ENCODE data around the gene KYNU. TPM values are rescaled to one million over a fixed set of nuclear protein-coding genes. Genes with fewer than 3 reads are reported as not detected.

KYNU gene
- polyA plus RNA-seq, 4 donors, result 5.6 to 8.7 (median 6.1) TPM

DNA sequence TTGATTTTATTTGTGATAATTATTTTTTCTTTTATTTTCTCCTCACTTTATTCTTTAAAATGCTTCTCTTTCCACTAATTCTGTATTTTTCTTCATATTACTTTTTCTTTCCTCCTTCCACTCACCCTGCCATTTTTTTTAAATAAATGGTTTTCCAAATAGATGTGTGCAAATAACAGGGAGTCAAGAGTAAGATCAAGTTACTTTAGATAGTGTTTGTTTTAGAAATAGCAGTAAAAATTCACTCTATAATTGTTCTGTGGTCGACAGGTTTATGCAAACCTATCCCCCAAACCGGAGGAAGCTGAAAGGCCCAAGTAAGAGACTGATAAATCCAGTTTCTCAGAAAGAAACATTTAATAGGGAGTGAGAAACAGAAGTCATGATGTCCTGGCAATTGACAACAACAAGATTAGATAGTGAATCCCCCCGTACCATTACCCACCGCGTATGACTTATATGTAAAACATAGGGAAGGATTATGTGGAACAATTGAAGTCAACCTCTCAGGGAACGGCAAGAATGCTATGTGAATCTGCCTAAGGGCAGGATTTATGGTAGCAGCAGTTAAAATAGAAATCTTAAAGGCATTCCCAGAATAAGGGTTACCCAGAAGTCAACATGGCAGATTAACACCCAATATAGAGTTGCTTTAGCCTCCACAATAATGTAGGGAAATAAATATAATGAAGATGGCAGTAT, 75.5 kb downstream of the KYNU start:
- DNase-seq (ENCODE audit: low read depth in 4 of 4, low spot score in 3 of 4), result no peak

DNA sequence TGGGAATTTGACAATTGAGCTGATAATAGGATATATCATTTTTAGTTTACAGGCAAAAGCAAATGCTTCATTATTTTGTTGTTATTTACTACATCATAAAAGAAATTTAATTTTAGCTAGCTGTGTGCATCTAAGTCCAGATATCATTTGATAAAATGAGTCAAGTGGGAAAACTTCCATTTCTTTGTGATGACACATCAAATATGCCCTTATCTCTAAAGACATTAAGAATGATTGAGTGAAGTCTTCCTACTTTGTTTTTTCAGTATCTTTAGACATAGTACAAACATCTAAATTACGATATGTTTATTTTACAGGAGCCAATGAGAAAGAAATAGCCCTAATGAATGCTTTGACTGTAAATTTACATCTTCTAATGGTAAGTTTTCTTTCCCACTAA, 77.0 kb downstream of the KYNU start:
- no peak for DNase-seq (ENCODE audit: low read depth in 4 of 4, low spot score in 3 of 4)

DNA sequence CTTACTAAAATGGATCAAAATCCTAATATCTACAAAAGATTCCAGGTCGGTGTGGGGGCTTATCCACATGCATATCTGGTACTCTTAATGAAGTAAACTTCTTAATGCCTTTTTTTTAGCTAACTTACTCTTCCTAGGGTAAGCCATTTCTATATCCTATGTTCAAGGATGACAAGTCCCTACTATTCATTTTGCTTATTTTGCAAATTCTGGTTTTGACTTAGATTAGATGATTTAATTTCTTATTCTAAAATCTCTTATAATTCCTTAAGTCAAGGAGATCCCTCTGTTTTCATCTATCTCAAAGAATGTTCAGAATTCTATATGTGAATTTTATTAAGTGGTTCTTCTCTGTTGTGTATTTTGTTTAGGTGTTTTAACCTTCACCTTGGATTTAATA, 79.7 kb downstream of the KYNU start:
- DNase-seq (ENCODE audit: low read depth in 4 of 4, low spot score in 3 of 4), result no peak

DNA sequence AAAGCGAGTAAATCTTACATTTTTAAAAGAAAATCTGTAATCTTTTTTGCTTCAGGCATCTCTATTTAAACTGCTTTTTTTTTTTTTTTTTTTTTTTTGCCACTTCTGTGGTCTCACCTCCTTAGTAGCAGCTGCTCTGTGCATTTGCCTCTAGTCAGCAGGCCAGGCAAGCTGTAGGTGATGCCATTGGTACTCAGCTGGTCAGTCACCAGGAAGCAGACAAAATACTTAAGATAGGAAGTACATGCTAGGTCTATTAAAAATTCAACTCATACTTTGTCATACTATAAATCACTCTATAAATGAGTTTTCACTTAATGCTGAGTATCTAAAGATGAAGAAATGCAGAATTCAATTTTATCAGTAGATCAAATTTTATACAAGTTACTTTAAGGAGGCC, 83.7 kb downstream of the KYNU start:
- no peak for DNase-seq (ENCODE audit: low read depth in 4 of 4, low spot score in 3 of 4)

DNA sequence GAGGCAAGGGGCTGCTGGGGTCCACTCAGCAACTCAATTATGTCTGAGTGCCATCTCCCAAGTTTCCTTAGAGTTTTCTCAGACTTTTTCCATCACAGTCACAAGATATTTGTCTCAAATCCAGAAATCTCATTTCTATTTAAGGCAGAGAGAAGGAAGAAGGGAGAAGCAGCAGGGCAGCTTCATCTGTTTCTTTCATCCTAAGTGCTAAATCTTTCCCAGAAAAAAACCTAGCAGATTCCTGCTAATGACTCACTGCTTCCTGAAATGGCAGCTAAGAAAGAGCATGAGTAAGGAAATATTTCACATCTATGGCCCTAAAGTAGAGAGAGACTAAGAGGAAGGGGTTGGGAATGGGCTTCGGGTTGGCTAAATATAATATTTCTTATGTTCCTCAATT, 88.0 kb downstream of the KYNU start:
- DNase-seq (ENCODE audit: low read depth in 4 of 4, low spot score in 3 of 4), result no peak

DNA sequence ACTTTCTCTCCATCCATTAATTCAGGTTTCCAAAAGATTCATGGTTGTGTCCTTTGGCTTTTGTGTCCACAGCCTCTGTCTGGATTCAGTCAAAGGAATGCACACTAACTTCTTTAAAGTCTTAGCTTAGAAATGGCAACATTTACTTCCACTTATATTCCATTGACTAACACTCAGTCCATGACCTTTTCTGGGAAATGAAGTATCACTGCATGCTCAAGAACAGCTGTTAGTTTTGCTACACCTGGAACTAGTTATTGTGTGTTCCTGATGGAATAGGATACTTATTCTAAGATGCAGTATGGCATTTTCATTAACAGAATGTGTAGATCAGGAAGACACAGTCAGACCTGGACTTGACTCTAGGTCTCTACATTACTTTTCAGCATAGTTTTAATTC, 88.8 kb downstream of the KYNU start:
- no peak for DNase-seq (ENCODE audit: low read depth in 4 of 4, low spot score in 3 of 4)

DNA sequence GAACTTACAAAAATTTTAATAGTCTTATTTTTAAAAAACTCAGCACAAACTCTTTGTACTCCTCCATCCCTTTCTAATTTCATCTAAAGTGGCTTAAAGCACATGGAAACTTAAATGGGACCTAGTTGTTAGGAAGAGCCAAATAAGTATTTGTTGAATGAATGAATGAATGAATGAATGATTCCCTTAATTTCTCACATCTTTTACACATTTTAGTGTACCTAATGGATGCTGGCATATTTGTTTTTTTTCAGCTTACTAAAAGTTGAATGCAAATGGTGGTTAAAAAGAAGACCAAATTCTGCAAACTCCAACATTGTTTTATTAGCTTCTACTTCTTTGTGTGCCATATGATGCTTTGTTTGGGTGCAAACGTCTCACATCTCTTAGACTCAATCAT, 89.6 kb downstream of the KYNU start:
- no peak for DNase-seq (ENCODE audit: low read depth in 4 of 4, low spot score in 3 of 4)

DNA sequence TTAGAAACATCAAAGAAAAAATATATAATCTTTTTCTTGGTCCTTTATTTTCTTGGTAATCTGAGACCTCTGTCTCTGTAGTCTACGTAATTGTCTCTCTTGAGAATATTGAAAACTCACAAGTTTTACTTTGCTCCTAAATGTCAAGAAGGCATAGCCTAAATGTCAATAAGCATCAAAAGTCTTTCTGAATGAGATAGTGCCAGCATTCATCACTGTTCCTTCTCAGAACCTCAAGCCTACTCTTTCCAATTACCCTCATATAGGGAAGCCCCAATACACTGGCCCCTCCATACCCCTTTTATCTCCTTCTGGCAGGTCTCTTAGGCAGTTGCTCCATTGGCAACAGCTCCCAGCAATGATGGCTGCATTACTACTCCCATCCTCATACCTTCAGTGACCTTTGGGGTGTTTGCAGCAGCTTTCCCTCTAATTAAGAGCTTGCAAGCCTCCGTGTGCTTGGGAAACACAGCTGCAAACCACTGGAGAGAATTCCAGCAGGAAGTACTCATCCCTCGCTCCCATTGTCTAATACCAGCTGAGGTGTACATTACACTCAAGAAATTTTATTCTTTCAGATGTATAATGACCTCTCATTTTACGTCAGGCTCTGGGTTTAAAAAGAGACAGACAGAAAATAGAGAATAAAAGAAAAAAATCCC, 95.8 kb downstream of the KYNU start:
- DNase-seq (ENCODE audit: low read depth in 4 of 4, low spot score in 3 of 4), result no peak

DNA sequence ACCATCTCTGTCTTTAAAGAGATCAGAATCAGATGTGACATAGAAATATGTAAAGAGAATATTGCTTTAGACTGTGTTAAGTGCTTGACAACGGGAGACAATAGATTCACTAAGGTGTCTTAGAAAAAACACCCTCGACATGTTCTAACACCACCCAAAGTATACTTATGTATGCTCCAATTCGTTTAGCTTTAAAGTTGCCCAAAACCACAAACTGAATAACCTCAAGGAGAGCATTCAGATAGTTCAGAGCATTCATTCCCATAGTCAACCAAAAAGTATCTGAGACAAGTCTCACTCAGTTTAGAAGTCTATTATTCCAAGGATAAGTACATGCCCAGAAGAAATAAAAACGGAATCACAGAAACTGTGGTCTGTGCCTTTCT, 96.4 kb downstream of the KYNU start:
- DNase-seq (ENCODE audit: low read depth in 4 of 4, low spot score in 3 of 4), result no peak

DNA sequence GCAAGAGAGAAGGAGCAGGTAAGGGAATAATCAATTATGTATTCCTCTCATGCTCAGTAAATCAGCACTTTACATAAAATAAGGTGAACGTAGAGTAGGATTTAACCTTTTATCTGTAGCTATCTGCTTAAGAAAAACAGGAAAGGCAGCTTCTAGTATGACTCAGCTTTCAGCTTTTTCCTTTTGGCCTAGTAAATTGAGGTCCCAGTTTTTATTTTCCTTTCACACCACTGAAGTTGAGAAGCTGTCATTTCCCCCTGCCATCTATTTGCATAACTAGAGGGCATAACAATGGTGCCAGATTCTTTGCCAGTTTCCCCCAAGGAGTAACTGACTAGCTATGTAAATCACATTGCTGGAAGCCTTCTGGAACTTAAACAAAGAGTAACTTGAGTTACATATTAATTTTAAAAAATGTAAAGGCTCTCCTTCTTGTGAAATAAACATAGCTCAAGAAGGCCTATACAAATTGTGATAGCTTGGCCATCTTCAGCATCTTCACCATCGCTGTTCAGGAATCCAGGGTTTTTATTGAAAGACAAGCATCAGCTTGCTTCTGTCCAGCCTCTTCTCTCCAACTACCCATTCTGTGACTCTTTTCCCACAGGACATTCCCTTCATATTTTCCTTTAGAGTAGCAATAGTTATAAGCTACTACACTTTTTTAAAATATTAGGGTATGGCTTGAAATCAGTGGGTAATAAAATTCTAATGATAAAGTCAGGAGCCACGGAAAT, 97.0 kb downstream of the KYNU start:
- no peak for DNase-seq (ENCODE audit: low read depth in 4 of 4, low spot score in 3 of 4)

DNA sequence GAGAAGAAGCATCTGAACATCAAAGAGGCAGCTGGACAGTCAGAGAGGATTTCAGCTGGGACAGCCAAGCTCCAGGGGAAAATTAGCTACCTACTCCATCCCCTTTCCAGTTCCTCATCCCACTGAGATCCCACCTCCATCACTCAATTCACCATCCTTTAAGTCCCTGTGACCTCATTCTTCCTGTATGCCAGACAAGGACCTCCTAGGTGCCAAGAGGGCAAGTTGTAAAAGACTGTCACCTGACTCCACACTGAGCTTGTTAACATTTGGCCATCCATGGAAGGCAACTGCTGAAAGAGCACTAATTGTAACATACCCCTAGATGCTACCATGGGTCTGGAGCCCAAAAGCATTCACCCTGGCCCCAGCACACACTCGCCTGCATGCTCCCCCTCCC, 97.8 kb downstream of the KYNU start:
- DNase-seq (ENCODE audit: low read depth in 4 of 4, low spot score in 3 of 4), result no peak

DNA sequence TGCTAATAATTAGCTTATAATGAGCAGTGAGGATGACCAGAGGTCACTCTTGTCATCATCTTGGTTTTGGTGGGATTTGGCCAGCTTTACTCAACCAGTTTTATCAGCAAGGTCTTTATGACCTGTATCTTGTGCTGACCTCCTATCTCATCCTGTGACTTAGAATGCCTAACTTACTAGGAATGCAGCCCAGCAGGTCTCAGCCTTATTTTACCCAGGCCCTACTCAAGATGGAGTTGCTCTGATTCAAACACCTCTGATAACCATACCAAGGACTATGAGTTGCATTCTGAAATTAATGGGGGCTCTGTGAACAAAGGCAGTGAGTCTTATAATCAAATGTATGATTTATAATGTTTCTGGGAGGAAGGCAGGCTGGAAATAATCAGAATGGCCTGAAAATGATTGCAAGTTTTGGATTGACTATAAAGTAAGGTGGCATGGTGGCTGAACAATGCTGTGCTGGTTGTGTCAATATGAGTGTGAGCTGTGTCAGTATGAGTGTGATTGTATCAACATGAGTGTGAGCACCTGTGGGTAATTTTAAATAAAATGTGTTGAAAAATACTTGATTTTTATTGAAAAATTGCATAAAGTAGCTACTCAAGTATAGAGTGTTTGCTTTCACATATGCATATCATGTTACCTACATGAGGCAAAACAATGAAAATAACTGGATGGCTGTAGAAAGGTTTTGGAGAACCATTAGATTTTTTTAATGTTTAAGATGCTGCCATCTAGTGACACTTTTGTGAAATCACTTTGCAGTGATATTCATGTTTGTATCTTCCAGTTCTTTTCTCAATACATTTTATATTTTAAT, 103.0 kb downstream of the KYNU start:
- no peak for DNase-seq (ENCODE audit: low read depth in 4 of 4, low spot score in 3 of 4)

DNA sequence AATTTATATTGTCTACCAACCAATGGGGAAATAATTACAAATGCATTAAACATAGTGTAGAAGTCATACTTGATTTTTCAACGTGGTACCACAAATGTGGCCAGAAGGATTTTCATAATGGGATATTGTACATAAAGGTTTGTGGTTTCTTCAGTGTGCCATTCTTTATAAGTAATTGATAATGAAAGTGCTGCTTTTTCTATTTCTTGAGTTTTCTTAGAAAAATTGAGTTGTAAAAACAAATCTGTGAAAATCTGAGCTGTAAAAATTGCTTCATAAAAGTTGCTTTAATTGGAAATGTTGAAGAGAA, 103.6 kb downstream of the KYNU start:
- DNase-seq (ENCODE audit: low read depth in 4 of 4, low spot score in 3 of 4), result no peak

DNA sequence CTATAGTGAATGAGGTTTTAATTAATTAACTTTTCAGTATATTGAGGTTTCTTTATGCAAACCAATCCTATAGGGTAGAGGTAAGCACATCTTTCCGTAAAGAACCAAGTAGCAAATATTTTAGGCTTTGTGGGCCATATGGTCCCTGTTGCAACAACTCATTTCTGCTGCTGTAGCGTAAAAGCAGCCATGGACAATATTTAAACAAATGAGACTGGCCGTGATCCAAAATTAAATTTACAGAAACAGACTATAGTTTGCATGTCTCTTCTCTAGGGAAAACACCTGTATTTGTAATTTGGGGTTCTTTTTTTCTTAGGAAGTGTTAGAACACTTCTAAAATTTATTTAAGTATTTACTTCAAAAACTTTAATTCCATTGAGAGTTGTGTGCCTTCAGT, 104.3 kb downstream of the KYNU start:
- no peak for DNase-seq (ENCODE audit: low read depth in 4 of 4, low spot score in 3 of 4)

DNA sequence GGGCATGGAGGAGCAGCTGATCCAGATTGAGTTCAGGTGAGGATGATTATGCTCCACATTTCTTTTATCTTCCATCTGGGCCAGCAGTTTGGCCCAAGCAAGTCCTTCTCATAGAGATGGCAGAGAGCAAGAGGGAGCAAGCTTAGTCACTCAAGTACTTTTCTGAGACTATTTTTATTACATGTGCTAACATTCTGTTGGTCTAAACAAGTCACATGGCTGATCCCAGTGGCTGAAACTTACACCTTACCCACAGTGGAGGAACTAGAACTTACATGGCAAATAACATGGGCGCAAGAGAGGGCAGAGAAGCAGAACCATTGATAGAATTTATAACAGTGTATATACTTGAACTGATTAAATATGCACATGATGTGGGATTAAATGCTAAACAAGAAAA, 105.7 kb downstream of the KYNU start:
- DNase-seq (ENCODE audit: low read depth in 4 of 4, low spot score in 3 of 4), result no peak

DNA sequence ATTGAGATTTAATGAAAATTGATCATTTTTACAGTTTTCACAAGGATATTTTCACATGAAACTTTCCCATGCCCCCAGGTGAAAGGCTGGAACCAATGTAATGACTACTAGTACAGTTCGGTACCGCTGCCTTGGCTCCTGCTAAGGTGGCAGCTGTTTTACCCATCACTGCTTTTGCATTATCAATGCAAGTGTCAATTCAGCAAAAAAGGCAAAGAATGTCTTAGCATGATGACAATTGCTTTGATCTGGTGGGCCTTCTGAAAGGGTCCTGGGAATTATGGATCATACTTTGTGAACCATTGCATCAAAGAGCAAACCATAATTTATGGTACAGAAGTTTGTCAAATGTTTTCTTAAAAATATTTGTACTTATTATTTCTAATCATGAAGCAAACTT, 107.2 kb downstream of the KYNU start:
- no peak for DNase-seq (ENCODE audit: low read depth in 4 of 4, low spot score in 3 of 4)

DNA sequence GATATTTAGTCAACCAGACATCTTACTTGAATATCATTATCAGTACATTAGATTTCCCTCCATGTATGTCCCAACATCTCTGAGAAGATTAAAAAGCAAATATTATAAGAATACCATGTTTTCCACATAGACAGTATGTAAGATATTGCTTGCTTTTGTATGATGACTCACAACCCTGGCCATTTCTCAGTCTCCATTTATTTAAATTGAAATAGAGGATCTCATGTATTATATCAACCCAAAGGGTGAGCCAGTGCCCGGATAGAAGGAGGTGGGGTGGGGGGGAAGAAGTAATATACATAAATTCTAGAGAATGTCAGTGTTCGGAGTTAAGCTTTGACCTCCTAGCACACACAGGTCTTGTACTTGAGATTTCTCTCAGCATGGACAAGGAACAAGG, 109.6 kb downstream of the KYNU start:
- no peak for DNase-seq (ENCODE audit: low read depth in 4 of 4, low spot score in 3 of 4)

DNA sequence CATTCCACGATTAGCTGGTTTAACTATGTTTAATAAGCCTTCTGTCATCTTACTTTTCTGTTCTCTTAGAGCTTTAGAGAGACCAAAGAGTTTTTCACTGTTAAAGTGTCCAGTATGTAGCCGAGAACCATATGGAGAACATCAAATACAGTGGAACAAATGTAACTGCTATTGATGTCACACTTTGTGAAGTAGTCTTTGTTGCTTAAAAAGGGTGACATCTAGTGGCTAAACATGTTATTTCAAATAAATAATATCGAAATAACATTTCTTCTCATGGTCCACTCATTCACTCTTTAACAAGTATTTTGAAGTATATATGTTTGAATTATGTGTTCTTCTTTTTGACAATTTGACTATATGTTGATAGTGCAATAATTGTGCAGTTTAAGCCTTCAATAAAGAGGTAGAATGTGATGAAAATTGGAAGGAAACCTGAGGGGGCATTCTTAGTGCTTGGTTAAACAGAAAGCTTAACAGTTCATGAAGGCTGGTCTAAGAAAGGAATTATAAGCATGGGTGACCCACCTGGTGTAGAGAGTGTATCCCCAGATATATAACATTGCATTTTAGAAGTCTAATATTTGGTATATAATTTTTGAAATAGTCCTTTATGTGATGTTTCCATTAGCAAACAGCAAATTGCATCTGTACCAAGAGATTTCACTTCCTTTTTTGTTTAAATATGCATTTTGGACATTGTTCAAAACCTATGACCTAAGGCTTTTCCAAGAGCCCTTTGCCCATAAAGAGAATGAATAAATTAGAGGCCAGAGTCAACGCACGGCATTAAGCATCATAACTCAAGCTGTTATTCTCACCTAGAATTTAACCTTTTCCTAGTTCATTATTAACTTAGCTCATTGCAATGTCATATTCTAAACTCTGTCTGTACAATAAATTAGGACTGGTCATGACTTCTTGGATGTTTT, 112.1 kb downstream of the KYNU start:
- peak in 2 of 4 donors; percentile 56 to 65 for DNase-seq (ENCODE audit: low read depth in 4 of 4, low spot score in 3 of 4)

DNA sequence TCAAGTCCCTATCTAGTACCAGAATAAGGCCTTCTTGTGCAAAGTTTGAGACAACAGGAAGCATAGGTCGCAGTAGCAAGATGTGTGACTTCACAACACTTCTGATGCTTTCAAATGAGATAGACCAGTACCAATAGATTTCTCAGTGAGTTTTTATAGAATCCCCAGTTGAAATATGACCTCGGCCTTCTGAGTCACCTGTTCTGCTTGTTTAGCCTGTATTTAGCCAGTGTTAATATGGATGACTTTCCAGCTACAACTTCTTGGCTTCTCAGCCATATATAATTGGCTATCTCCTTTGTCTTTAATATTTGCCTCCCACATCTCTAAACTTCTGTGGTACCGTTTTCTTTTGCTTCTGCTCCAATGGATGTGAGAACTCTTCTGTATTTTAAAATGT, 113.8 kb downstream of the KYNU start:
- DNase-seq (ENCODE audit: low read depth in 4 of 4, low spot score in 3 of 4), result no peak

DNA sequence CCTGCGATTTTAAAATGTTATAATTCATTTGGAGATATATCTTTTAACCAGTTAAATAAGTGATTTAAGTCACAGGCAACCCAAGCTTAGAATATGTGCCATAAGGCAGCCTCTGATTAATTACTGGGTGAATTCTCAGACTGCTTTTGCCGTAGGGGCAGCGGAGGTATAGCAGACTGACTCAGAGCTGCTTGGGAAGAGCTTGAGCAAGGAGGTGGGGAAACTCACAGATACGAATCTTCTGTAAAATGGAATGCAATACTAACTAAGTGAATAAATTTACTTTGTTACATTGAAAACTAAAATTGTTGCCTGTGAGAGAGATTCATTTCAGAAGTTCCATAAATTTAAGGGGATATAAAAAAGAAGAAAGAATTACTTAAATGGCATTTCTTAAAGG, 115.4 kb downstream of the KYNU start:
- DNase-seq (ENCODE audit: low read depth in 4 of 4, low spot score in 3 of 4), result no peak

Measured in right renal pelvis (tissue), 4 donors.